K562 (cell line): ENCODE data around the gene IGLL1. TPM values are rescaled to one million over a fixed set of nuclear protein-coding genes. Genes with fewer than 3 reads are reported as not detected.
"Not testable (repeated sequence)": the region's sequence is repeated elsewhere in the genome, so short reads cannot be mapped to it uniquely, and the experiment has no call there.

ENCODE experiments used
- CBFA2T2 ChIP-seq: fragments of 450-650 bp; conservative IDR thresholded peaks from 2 replicates; pipeline ENCODE4 v1.6.1; 2017; ENCODE audit warnings: mild to moderate bottlenecking
- GATA2 ChIP-seq: sonication (generic); formaldehyde crosslinking; IDR thresholded peaks from 2 replicates; pipeline ENCODE4 v1.4.0; 2020; ENCODE audit warnings: mild to moderate bottlenecking, missing genetic modification reagents
- HSF4 ChIP-seq: fragments of 250-450 bp; sonication (Bioruptor Pico); IDR thresholded peaks from 2 replicates; pipeline ENCODE4 v2.1.2; 2022; ENCODE audit warnings: mild to moderate bottlenecking, moderate library complexity, borderline replicate concordance
- IRF9 ChIP-seq: fragments of 450-650 bp; IDR thresholded peaks from 2 replicates; pipeline ENCODE4 v1.6.1; 2016; ENCODE audit warnings: missing biosample characterization, missing genetic modification characterization
- L3MBTL2 ChIP-seq: fragments of 450-650 bp; IDR thresholded peaks from 2 replicates; pipeline ENCODE4 v1.6.1; 2016; ENCODE audit warnings: mild to moderate bottlenecking, moderate library complexity
- NR2C1 ChIP-seq, 2 experiments: fragments of 450-650 bp; IDR thresholded peaks; 2 replicates each; pipeline ENCODE4 v1.6.1; 2017; ENCODE audit warnings: mild to moderate bottlenecking in 2 of 2, antibody characterized with exemption in 1 of 2, inconsistent platforms in 1 of 2, missing compliant biosample characterization in 1 of 2, missing genetic modification characterization in 1 of 2
- POLR2H ChIP-seq: IDR thresholded peaks from 2 replicates; pipeline ENCODE4 v1.6.1; 2016; ENCODE audit warnings: missing genetic modification characterization, low read depth, mild to moderate bottlenecking, control low read depth, missing compliant biosample characterization, moderate library complexity
- SMARCE1 ChIP-seq: fragments of 450-650 bp; IDR thresholded peaks from 2 replicates; pipeline ENCODE4 v1.7.1; 2016; ENCODE audit warnings: mild to moderate bottlenecking
- SPI1 ChIP-seq: IDR thresholded peaks from 2 replicates; pipeline ENCODE4 v1.6.1; 2011; ENCODE audit warnings: low read depth, low read length, control low read depth, borderline replicate concordance
- TSHZ1 ChIP-seq: fragments of 250-450 bp; sonication (Bioruptor Pico); IDR thresholded peaks from 2 replicates; pipeline ENCODE4 v1.4.0; 2020; ENCODE audit warnings: mild to moderate bottlenecking, moderate library complexity
- ZEB2 ChIP-seq: fragments of 450-650 bp; IDR thresholded peaks from 2 replicates; pipeline ENCODE4 v1.6.1; 2016
- ZFX ChIP-seq: sonication (generic); formaldehyde crosslinking; IDR thresholded peaks from 2 replicates; pipeline ENCODE4 v1.8.0; 2022; ENCODE audit warnings: mild to moderate bottlenecking, missing genetic modification reagents, moderate library complexity
- ZNF592 ChIP-seq: fragments of 450-650 bp; IDR thresholded peaks from 2 replicates; pipeline ENCODE4 v1.6.1; 2017; ENCODE audit warnings: antibody characterized with exemption, mild to moderate bottlenecking
- ZNF639 ChIP-seq, 2 experiments: fragments of 200-800 bp in 1 of 2; sonication (Bioruptor generic) in 1 of 2; sonication (generic) in 1 of 2; formaldehyde crosslinking in 1 of 2; IDR thresholded peaks in 1 of 2; conservative IDR thresholded peaks in 1 of 2; 2 replicates each; pipeline versions ENCODE4 v1.5.0 to v1.6.1; 2016 to 2020; ENCODE audit warnings: missing compliant biosample characterization in 1 of 2, missing genetic modification characterization in 1 of 2, missing genetic modification reagents in 1 of 2
- ZNF79 ChIP-seq: fragments of 250-450 bp; sonication (Bioruptor Pico); IDR thresholded peaks from 2 replicates; pipeline ENCODE4 v1.4.0; 2020; ENCODE audit warnings: low read depth, mild to moderate bottlenecking, moderate library complexity
- polyA plus RNA-seq, 8 experiments: library from polyadenylated mRNA; depleted of rRNA in 4 of 8; stranded (reverse) in 5 of 8; unstranded in 3 of 8; fragments of >200 nt; fragmentation: Nextera tagmentation in 2 of 8; fragmentation: Illumina TruSeq in 1 of 8; extraction: Ambion mirVana in 2 of 8; extraction: Trizol in 1 of 8; gene quantifications; 2 replicates each; pipeline versions ENCODE4 v1.2.1 to v1.2.3, GENCODE V29; 2011 to 2014; ENCODE audit warnings: inconsistent platforms in 1 of 8, missing spikeins in 1 of 8
- total RNA-seq, 7 experiments: library from RNA; depleted of rRNA in 6 of 7; stranded (reverse); fragments of >200 nt in 6 of 7; fragmentation: Illumina TruSeq in 2 of 7; extraction: Trizol in 2 of 7; gene quantifications; 2 replicates each; pipeline versions ENCODE4 v1.2.1 to v1.2.3, GENCODE V29; 2011 to 2021; ENCODE audit warnings: low replicate concordance in 1 of 7

The IGLL1 gene
- total and polyA plus RNA-seq, 9 of the 15 experiments (the other 6 are each of a cell fraction or from before 2014, with no cell fraction given), result 0.10 to 0.32 (median 0.20) TPM; not detected in 6

GRCh38 chr22:23535790-23536661, 44.1 kb downstream of the IGLL1 start (continued):
- TF ChIP-seq SPI1, result 0 out of 2 replicates have a peak, but pooled peaks have one; percentile 32
- TF ChIP-seq NR2C1 (IDR thresholded peaks at IDR 0.05), result not testable (repeated sequence)
- peak; percentile 77 for TF ChIP-seq NR2C1 (tag; IDR thresholded peaks at IDR 0.05)
- TF ChIP-seq ZNF79 (CRISPR knock-in tag), result 0 out of 2 replicates have a peak, but pooled peaks have one; percentile 13
- 0 out of 2 replicates have a peak, but pooled peaks have one; percentile 14 for TF ChIP-seq ZFX (CRISPR knock-in tag)
- peak; percentile 88 for TF ChIP-seq GATA2 (CRISPR knock-in tag)
- peak; percentile 45; the same call in 1 of the 2 replicates for TF ChIP-seq SMARCE1
- peak; percentile 59; the same call in 1 of the 2 replicates for TF ChIP-seq TSHZ1 (CRISPR knock-in tag)
- peak; percentile 28 for TF ChIP-seq POLR2H
- peak; percentile 80 for TF ChIP-seq ZEB2
- TF ChIP-seq ZNF639 (CRISPR knock-in tag; conservative IDR thresholded peaks at IDR 0.05 in 1 of 2, IDR thresholded peaks at IDR 0.05 in 1 of 2), result 0 out of 4 replicates have a peak, but pooled peaks of 1 of the 2 experiments have one; percentile 52
- 0 out of 2 replicates have a peak, but pooled peaks have one; percentile 39 for TF ChIP-seq L3MBTL2
- 0 out of 2 replicates have a peak, but pooled peaks have one; percentile 51 for TF ChIP-seq HSF4
- peak; percentile 97 for TF ChIP-seq ZNF592
- peak; percentile 76 for TF ChIP-seq CBFA2T2
- TF ChIP-seq IRF9, result 0 out of 2 replicates have a peak, but pooled peaks have one; percentile 35
